GM12801 (cell line): Measurements from ENCODE around the gene EPHB1.

Experiments used
- CTCF ChIP-seq: IDR thresholded peaks from one replicate; pipeline ENCODE4 v1.5.1; 2011; ENCODE audit warnings: control low read depth; ENCODE audit not compliant: insufficient read length; ENCODE audit errors: extremely low read depth

EPHB1 gene

GRCh38 chr3:135169651-135170050 lies 374.6 kb downstream of the EPHB1 start:
- no peak for TF ChIP-seq CTCF

GRCh38 chr3:135170732-135171131 lies 375.7 kb downstream of the EPHB1 start:
- TF ChIP-seq CTCF, result no peak

- TF ChIP-seq CTCF, result no peak
Observed at GRCh38 chr3:135172191-135172869, 377.3 kb downstream of the EPHB1 start.

GRCh38 chr3:135175728-135176277 lies 380.7 kb downstream of the EPHB1 start:
- TF ChIP-seq CTCF, result no peak

- no peak for TF ChIP-seq CTCF
Observed at GRCh38 chr3:135176881-135177280, 381.8 kb downstream of the EPHB1 start.

- no peak for TF ChIP-seq CTCF
Observed at GRCh38 chr3:135178566-135178965, 383.5 kb downstream of the EPHB1 start.

GRCh38 chr3:135181408-135181807 lies 386.3 kb downstream of the EPHB1 start:
- no peak for TF ChIP-seq CTCF
